BLaER1 (cell line): ENCODE results near the gene GCC2.

ENCODE experiments used
- H3K27ac ChIP-seq: shearing (Covaris generic); formaldehyde crosslinking; 2 replicates; pipeline ENCODE4 v1.8.1; 2022
- H3K27me3 ChIP-seq: shearing (Covaris generic); formaldehyde crosslinking; 2 replicates; pipeline ENCODE4 v1.8.1; 2022
- H3K36me3 ChIP-seq: shearing (Covaris generic); formaldehyde crosslinking; 2 replicates; pipeline ENCODE4 v1.8.1; 2022
- H3K4me1 ChIP-seq: shearing (Covaris generic); formaldehyde crosslinking; 2 replicates; pipeline ENCODE4 v1.8.1; 2022
- H3K4me2 ChIP-seq: shearing (Covaris generic); formaldehyde crosslinking; 2 replicates; pipeline ENCODE4 v1.8.1; 2022
- H3K4me3 ChIP-seq: shearing (Covaris generic); formaldehyde crosslinking; 2 replicates; pipeline ENCODE4 v1.8.1; 2022
- H3K9ac ChIP-seq: shearing (Covaris generic); formaldehyde crosslinking; 2 replicates; pipeline ENCODE4 v1.8.1; 2022
- H3K9me3 ChIP-seq: shearing (Covaris generic); formaldehyde crosslinking; 2 replicates; pipeline ENCODE4 v1.8.1; 2022
- H4K20me1 ChIP-seq: shearing (Covaris generic); formaldehyde crosslinking; 2 replicates; pipeline ENCODE4 v1.8.1; 2022
- Cebpa-rat ChIP-seq: shearing (Covaris generic); IDR thresholded peaks from 2 replicates; pipeline ENCODE4 v1.8.1; 2022

Gene GCC2, protein sequence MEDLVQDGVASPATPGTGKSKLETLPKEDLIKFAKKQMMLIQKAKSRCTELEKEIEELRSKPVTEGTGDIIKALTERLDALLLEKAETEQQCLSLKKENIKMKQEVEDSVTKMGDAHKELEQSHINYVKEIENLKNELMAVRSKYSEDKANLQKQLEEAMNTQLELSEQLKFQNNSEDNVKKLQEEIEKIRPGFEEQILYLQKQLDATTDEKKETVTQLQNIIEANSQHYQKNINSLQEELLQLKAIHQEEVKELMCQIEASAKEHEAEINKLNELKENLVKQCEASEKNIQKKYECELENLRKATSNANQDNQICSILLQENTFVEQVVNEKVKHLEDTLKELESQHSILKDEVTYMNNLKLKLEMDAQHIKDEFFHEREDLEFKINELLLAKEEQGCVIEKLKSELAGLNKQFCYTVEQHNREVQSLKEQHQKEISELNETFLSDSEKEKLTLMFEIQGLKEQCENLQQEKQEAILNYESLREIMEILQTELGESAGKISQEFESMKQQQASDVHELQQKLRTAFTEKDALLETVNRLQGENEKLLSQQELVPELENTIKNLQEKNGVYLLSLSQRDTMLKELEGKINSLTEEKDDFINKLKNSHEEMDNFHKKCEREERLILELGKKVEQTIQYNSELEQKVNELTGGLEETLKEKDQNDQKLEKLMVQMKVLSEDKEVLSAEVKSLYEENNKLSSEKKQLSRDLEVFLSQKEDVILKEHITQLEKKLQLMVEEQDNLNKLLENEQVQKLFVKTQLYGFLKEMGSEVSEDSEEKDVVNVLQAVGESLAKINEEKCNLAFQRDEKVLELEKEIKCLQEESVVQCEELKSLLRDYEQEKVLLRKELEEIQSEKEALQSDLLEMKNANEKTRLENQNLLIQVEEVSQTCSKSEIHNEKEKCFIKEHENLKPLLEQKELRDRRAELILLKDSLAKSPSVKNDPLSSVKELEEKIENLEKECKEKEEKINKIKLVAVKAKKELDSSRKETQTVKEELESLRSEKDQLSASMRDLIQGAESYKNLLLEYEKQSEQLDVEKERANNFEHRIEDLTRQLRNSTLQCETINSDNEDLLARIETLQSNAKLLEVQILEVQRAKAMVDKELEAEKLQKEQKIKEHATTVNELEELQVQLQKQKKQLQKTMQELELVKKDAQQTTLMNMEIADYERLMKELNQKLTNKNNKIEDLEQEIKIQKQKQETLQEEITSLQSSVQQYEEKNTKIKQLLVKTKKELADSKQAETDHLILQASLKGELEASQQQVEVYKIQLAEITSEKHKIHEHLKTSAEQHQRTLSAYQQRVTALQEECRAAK (N-terminal part only)

DNA sequence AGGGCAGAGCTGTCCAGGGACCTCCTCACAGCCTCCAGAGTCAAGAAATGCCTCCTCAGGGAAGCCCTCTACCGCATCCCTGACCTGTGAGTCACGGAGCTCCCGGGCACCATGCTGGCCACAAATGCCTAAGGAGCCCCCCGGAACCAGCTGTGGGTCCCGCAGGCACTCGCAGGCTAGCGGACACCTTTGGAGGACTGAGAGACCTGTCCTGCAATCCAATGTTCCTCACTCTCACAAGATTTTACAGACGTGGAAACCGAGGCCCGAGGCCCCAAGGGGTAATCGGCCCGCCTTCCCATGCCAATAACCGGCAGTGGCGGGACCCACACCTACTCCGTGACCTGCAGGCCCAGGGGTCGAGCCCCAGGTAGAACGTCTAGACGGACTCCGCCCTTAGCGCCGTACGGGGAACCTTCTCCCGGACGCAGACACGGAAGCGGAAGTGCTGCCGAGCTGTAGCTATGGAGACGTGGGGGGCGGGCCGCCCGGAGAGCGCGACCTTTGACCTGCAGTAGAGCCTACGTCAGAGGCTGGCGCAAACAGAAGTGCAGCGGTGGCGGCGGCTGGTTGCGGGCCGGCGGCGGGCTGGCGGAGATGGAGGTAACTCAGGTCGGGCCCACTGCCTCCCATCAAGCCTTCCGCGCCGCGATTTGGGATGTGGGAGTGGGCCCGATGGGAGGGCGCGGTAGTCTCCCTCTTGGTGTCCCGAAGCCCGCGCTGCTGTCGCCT is at the start of gene GCC2:
Gene GCC2, plus strand, starts transcription at position 529 of the 732 bp plus-strand sequence. Its CDS starts 69 bp downstream, at position 598.
- Histone ChIP-seq H3K4me2 (peak within 1 kb of the TSS; percentile 96), H3K27ac (peak within 1 kb of the TSS; percentile 79), H3K27me3 (no peaks in the 10 kb centered on the region), H3K9me3 (peaks cover 6% of the 10 kb centered on the region), H3K4me1 (peaks cover 35% of the 10 kb centered on the region), H3K9ac (peak within 1 kb of the TSS; percentile 89), H4K20me1 (no peaks in the 10 kb centered on the region), H3K36me3 (peaks cover 31% of the 10 kb centered on the region), H3K4me3 (peak within 1 kb of the TSS; percentile 90)
- TF ChIP-seq Cebpa-rat = no peak

DNA sequence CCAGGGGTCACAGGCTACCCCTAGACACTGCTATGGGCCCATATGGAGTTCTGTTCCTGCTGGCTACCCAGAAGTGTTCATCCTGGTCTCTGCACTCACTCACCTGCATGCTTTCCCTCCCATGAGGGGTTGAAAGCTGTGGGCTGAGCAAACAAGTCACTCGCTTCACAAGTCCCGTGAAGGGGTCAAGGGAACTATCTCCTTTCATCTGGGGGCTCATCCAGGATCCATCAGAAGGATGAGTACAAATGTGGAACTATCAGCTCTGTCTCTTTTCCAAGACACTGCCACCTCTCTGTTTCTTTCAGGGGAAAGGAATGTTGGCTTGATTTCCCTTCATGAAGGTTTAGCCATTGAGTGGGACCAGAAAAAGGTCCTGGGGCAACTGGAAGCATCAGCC is 49.5 kb upstream of the GCC2 start:
- no peak overlapping the region for H3K27ac ChIP-seq
- H3K9ac ChIP-seq = no peak overlapping the region
- no peaks in the 10 kb centered on the region for H3K4me1 ChIP-seq
- no peaks in the 10 kb centered on the region for H3K27me3 ChIP-seq
- H3K4me2 ChIP-seq = no peak overlapping the region
- H3K36me3 ChIP-seq = no peaks in the 10 kb centered on the region
- TF ChIP-seq Cebpa-rat = no peak
- no peak overlapping the region for H3K4me3 ChIP-seq
- H4K20me1 ChIP-seq = no peaks in the 10 kb centered on the region
- peaks cover 44% of the 10 kb centered on the region for H3K9me3 ChIP-seq

DNA sequence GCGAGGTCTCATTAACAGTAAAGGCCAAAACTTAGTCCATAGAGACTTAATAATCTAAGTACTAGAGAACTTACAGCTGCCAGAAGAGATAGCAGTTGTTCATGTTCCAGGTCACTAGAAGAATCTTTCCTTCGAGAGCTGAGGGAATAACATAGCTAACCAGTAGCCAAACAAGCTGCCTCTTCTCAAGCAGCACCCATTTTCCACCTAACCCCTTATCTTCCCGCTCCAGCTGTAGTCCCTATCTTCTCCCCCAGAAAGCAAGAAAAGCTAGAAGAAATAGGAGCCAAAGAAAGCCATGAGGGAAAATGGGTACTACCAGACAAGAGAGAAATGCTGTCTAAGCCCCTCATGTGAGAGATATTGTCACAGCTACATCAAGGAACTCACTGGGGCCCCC is 47.2 kb upstream of the GCC2 start:
- Histone ChIP-seq H3K4me1 (no peaks in the 10 kb centered on the region), H3K27ac (no peak overlapping the region), H4K20me1 (no peaks in the 10 kb centered on the region), H3K27me3 (no peaks in the 10 kb centered on the region), H3K36me3 (no peaks in the 10 kb centered on the region), H3K9me3 (peaks cover 54% of the 10 kb centered on the region), H3K9ac (no peak overlapping the region), H3K4me3 (no peak overlapping the region), H3K4me2 (no peak overlapping the region)
- no peak for TF ChIP-seq Cebpa-rat

DNA sequence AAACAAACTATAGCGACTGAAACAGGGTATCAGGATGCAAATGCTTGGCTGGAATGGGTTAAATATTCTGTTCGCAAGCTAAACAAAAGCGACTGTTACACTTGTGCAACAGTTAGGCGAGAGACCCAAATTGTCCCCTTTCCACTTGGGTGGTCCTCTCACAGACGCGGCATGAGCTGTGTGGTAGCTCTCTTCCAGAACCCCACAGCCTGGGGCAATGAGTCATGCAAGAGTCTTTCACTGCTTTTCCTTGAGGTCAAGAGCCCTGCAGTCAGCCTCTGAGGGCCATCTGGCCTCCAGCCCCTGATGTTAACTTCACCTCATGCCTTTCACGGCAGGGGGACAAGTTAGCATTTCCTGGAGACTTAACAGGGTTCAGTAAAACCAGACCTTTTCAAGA is 45.5 kb upstream of the GCC2 start:
- H3K4me1 ChIP-seq = no peaks in the 10 kb centered on the region
- TF ChIP-seq Cebpa-rat = no peak
- peaks cover 40% of the 10 kb centered on the region for H3K9me3 ChIP-seq
- no peaks in the 10 kb centered on the region for H4K20me1 ChIP-seq
- no peaks in the 10 kb centered on the region for H3K27me3 ChIP-seq
- no peaks in the 10 kb centered on the region for H3K36me3 ChIP-seq
- no peak overlapping the region for H3K4me3 ChIP-seq
- no peak overlapping the region for H3K27ac ChIP-seq
- H3K9ac ChIP-seq = no peak overlapping the region
- no peak overlapping the region for H3K4me2 ChIP-seq

DNA sequence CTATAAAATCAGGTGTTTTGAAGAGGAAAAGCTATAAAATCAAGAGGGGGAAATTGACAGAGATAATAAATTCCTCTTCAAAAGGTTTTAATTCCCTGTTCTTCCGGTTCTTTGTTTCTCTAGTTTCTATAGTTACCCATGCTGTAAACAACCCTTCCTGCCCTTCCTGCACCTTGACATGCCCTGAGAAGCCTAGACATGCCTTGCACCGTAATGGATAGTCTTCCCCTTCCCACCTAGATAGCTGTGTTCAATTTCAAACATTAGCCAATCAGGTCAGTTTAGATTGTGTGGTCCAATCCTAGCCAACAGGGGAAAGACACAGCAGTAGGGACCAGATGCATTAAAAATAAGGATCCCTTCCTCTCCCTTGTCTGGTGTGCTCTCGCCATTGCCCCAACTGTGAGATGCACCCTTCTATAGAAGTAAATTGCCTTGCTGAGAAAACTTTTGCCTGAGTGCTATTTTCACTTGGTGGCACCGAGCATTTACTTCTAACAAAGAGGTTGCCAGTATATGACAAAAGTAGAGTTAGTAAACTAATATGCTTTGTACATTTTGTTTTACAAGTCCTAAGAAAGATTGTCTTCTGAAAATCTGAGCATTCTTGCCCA is 44.1 kb upstream of the GCC2 start:
- no peak overlapping the region for H3K9ac ChIP-seq
- no peak for TF ChIP-seq Cebpa-rat

DNA sequence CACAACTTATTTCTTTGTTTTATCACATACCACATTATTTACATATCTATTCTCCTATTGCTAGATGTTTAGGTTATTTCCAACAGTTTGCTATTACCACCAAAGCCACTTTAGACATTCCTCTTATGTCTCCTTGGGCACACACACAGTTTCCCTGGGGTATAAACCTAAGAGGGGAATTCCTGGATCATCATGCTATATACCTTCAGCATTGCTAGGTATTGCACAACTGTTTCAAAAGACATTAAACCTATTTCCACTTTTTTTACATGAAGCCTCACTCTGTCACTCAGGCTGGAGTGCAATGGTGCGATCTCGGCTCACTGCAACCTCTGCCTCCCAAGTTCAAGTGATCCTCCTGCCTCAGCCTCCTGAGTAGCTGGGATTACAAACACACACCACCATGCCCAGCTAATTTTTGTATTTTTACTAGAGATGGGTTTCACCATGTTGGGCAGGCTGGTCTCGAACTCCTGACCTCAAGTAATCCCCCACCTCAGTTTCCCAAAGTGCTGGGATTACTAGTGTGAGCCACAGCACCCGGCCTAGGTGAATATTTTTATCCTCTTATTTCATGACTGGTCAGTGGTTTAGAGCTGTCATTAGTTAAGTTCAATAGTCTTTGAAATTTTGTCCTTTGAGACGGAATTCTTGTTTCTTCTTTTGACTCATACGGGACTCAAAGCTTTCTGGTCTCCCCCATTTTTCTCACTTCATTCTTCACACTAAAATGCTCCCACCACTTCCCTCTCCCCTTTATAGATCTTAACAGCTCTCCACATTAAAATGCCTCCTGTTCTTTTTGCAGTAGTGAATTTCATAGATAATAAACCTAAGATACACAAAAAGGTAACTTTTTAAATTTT is 40.9 kb upstream of the GCC2 start:
- Histone ChIP-seq H3K4me2 (no peak overlapping the region), H3K4me1 (no peaks in the 10 kb centered on the region), H3K4me3 (no peak overlapping the region), H3K27ac (no peak overlapping the region), H3K9me3 (peaks cover 10% of the 10 kb centered on the region), H3K9ac (no peak overlapping the region), H3K27me3 (no peaks in the 10 kb centered on the region), H4K20me1 (no peaks in the 10 kb centered on the region), H3K36me3 (no peaks in the 10 kb centered on the region)
- no peak for TF ChIP-seq Cebpa-rat

More for the DNA sequence above, 44.1 kb upstream of the GCC2 start:
- Histone ChIP-seq H3K27me3 (no peaks in the 10 kb centered on the region), H3K4me2 (no peak overlapping the region), H3K4me3 (no peak overlapping the region), H3K36me3 (no peaks in the 10 kb centered on the region), H4K20me1 (no peaks in the 10 kb centered on the region), H3K27ac (no peak overlapping the region), H3K4me1 (no peaks in the 10 kb centered on the region), H3K9me3 (peaks cover 26% of the 10 kb centered on the region)

DNA sequence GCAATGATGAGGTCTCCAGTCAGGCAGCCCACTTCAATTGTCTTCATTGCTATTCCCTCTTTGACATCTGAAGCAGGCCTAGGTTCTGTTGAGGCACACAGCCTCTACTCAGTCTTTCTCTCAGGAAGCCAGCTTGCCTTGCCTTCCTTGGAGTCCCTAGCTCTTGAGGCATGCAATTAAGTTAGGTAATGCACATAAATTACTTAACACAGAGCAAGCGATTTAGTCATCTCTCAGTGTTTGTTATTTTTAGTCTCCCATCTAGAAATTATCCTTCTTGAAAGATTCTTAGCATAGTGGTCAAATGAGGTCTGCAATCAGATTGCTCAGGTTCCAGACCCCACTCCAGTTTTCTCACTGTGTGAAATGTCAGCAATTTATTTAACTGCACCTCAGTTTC is 39.2 kb upstream of the GCC2 start:
- no peak overlapping the region for H3K9ac ChIP-seq
- no peak overlapping the region for H3K4me2 ChIP-seq
- H3K4me1 ChIP-seq = no peaks in the 10 kb centered on the region
- H3K27ac ChIP-seq = no peak overlapping the region
- H3K4me3 ChIP-seq = no peak overlapping the region
- H4K20me1 ChIP-seq = no peaks in the 10 kb centered on the region
- H3K36me3 ChIP-seq = no peaks in the 10 kb centered on the region
- H3K9me3 ChIP-seq = peaks cover 8% of the 10 kb centered on the region
- no peak for TF ChIP-seq Cebpa-rat
- no peaks in the 10 kb centered on the region for H3K27me3 ChIP-seq
